Measurements from ENCODE around the gene CD226. TPM values are rescaled to one million over a fixed set of nuclear protein-coding genes. Genes with fewer than 3 reads are reported as not detected.

Gene CD226
- total RNA-seq, result under 0.01 TPM in 1 of 2 replicates, not detected in the other

GRCh38 chr18:69947361-69948133 is at the start of gene CD226:
TSS of gene CD226 (minus strand) at chr18:69947873. CDS start at chr18:69947406, 467 bp downstream.

